Activated naive CD4-positive, alpha-beta T cell treated with anti-CD3 and anti-CD28 coated beads for 36 hours (primary cell): Measurements from ENCODE around the gene SLC23A1. TPM values are rescaled to one million over a fixed set of nuclear protein-coding genes. Genes with fewer than 3 reads are reported as not detected.
A peak's percentile ranks its signal among the peaks of the same experiment; 100 is the strongest.

Experiments
- CTCF ChIA-PET: fragments of 350-600 bp; sonication (Branson Sonifier 250); formaldehyde crosslinking; loops from one replicate; lab custom pipeline; 2021; ENCODE audit warnings: antibody characterized with exemption; lab: Charles Lee
- DNase-seq: peaks from one replicate; pipeline ENCODE4 v3.0.0-alpha.2; 2020
- H3K27ac Mint-ChIP-seq: one replicate; pipeline ENCODE4 v1.8.0; 2021; ENCODE audit warnings: mild to moderate bottlenecking, mixed read lengths
- H3K27me3 Mint-ChIP-seq: one replicate; pipeline ENCODE4 v1.8.0; 2021; ENCODE audit warnings: low read depth, mixed read lengths
- H3K36me3 Mint-ChIP-seq: one replicate; pipeline ENCODE4 v1.8.0; 2021; ENCODE audit warnings: low read depth, mixed read lengths
- H3K4me1 Mint-ChIP-seq: one replicate; pipeline ENCODE4 v1.8.0; 2021; ENCODE audit warnings: low read depth, mixed read lengths
- H3K4me3 Mint-ChIP-seq: one replicate; pipeline ENCODE4 v1.8.0; 2021; ENCODE audit warnings: mild to moderate bottlenecking, moderate library complexity, mixed read lengths
- H3K9me3 Mint-ChIP-seq: one replicate; pipeline ENCODE4 v1.8.0; 2021; ENCODE audit warnings: mixed read lengths
- intact Hi-C: fragments of 100-400 bp; cut with micrococcal nuclease; formaldehyde crosslinking; loops from one replicate; pipeline ENCODE4 v1.15.1; 2023
- total RNA-seq, 2 experiments: library from RNA; stranded (reverse); gene quantifications; one replicate each; pipeline ENCODE4 v1.2.3, GENCODE V29; 2021

Gene SLC23A1
- total RNA-seq, 2 experiments from 2014 or later, result 0.62 TPM; not detected in 1

DNA sequence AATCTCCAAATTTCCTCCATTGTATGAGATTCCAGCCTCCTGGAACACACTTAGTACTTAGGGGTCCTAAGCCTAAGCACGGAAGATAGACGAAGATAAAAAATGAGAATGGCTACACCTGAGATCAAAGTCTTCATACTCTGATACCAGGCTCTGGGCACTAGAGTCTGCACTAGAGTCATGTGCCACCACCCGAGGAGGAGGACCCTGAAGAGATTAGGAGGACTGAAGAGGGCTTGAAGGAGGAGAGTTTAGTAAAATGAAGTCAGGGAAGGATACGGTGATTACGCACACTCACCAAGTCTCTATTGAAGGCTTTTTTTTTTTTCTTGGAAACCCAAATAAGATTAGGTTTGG is 21.4 kb upstream of the SLC23A1 start:
- H3K9me3 Mint-ChIP-seq, result no peaks in the 10 kb centered on the region
- no peaks in the 10 kb centered on the region for H3K27me3 Mint-ChIP-seq
- H3K27ac Mint-ChIP-seq, result peak overlapping the region; percentile 100
- no peak for DNase-seq
- no peaks in the 10 kb centered on the region for H3K36me3 Mint-ChIP-seq
- H3K4me3 Mint-ChIP-seq, result peak overlapping the region; percentile 93
- peaks cover 34% of the 10 kb centered on the region for H3K4me1 Mint-ChIP-seq
- CTCF ChIA-PET, result interaction anchor here (1.1 to 1.5 kb wide), 2 partner anchors 9 to 26 kb away, joined by 3 read pairs; partner anchors contain the start of gene PROB1
- intact Hi-C loops, result loop anchor here (1.0 to 5.0 kb wide), 12 partner anchors 10 to 937 kb away; partner anchors contain the start of genes DNAJC18, EGR1, ETF1 and HSPA9

DNA sequence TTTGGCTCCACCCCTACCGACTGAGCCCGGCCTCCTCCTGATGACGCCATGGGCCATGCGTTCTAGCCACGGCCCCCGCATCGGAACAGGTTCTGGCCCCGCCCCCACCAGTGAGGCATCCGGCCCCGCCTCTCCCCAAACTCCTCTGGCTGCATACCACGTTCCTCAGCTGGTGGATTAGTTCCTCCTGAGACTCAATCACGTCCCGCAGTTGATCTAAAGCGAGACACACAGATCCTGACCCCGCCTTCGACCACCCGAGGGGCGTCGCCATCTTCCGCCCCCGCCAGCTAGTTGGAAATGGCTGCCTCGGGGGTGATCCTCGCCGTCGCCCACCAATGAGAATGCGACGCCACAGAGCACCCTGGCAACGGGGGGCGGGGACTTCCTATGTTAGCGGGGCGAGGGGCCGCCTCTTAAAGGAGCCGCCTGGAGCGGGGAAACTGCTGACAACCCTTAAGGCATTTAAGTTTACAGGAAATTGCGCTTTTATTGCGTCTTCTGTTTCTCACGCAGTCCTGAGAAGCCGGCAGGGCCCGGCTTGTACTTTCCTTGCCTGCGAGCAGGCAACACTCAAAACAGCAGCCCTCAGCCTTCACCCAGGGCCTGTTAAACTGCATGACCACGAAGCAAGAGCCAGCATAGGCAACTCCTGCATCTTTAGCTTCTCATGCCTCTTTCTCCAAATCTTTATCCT is 20.8 kb upstream of the SLC23A1 start, which contains the start of gene SPATA24:
Gene SPATA24, minus strand, starts transcription at position 303 of the 697 bp plus-strand sequence. Its CDS starts 29 bp downstream, at position 274.
- Mint-ChIP-seq H3K9me3 (no peaks in the 10 kb centered on the region), H3K27ac (peak within 1 kb of the TSS; percentile 100), H3K4me3 (peak within 1 kb of the TSS; percentile 93), H3K27me3 (no peaks in the 10 kb centered on the region), H3K36me3 (no peaks in the 10 kb centered on the region), H3K4me1 (peaks cover 37% of the 10 kb centered on the region)
- DNase-seq, result peak; percentile 99
- CTCF ChIA-PET, result interaction anchor here (1.1 to 1.9 kb wide), 7 partner anchors 9 to 565 kb away, joined by 3 to 10 read pairs (median 3); partner anchors contain the start of gene PROB1
- intact Hi-C loops, result loop anchor here (1.0 to 5.0 kb wide), 13 partner anchors 10 to 937 kb away; partner anchors contain the start of genes DNAJC18, EGR1, ETF1 and HSPA9

DNA sequence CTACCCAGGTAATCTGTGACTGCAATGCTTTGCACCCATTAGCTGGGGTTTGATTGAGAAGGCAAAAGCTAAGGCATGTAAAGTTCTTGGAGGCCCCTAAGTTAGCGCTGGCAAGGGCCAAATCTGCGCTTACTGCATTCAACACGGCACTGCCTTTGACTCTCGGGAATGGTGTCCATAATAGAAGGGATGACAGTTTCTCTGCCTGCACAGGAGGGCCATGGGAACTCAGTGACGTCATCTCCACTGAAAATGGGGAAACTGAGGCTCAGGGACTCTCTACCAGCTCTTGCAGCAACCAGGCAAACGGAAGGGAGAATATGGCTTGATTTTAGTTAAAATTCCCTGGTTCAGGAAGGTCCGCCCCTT is 20.3 kb upstream of the SLC23A1 start:
- Mint-ChIP-seq H3K4me3 (peak overlapping the region; percentile 93), H3K9me3 (no peaks in the 10 kb centered on the region), H3K4me1 (peaks cover 37% of the 10 kb centered on the region), H3K27me3 (no peaks in the 10 kb centered on the region), H3K36me3 (no peaks in the 10 kb centered on the region), H3K27ac (peak overlapping the region; percentile 100)
- DNase-seq, result no peak
- intact Hi-C loops, result loop anchor here (1.0 to 5.0 kb wide), 5 partner anchors 129 to 936 kb away; partner anchors contain the start of genes EGR1 and HSPA9
- CTCF ChIA-PET, result interaction anchor here (1.1 to 2.1 kb wide), 8 partner anchors 8 to 565 kb away, joined by 3 to 10 read pairs (median 4); partner anchors contain the start of gene PROB1

GRCh38 chr5:139402561-139403158 is 19.6 kb upstream of the SLC23A1 start:
- intact Hi-C loops, result loop anchor here (1.0 to 5.0 kb wide), 5 partner anchors 128 to 935 kb away; partner anchors contain the start of genes EGR1 and HSPA9
- H3K9me3 Mint-ChIP-seq, result no peaks in the 10 kb centered on the region
- CTCF ChIA-PET, result interaction anchor here (0.6 to 2.1 kb wide), 15 partner anchors 9 to 1360 kb away, joined by 3 to 10 read pairs (median 3); no protein-coding TSS in a partner anchor
- peak; percentile 45 for DNase-seq
- H3K36me3 Mint-ChIP-seq, result no peaks in the 10 kb centered on the region
- peak overlapping the region; percentile 7 for H3K27ac Mint-ChIP-seq
- H3K4me1 Mint-ChIP-seq, result peaks cover 35% of the 10 kb centered on the region
- no peaks in the 10 kb centered on the region for H3K27me3 Mint-ChIP-seq
- peak overlapping the region; percentile 93 for H3K4me3 Mint-ChIP-seq

GRCh38 chr5:139401546-139401945 is 18.4 kb upstream of the SLC23A1 start:
- H3K27me3 Mint-ChIP-seq, result no peaks in the 10 kb centered on the region
- H3K4me1 Mint-ChIP-seq, result peaks cover 30% of the 10 kb centered on the region
- intact Hi-C loops, result loop anchor here (5.0 kb wide), 4 partner anchors 236 to 934 kb away; partner anchors contain the start of genes EGR1 and HSPA9
- DNase-seq, result no peak
- no peak overlapping the region for H3K4me3 Mint-ChIP-seq
- CTCF ChIA-PET, result interaction anchor here (1.0 to 2.1 kb wide), 7 partner anchors 9 to 822 kb away, joined by 3 to 6 read pairs (median 3); no protein-coding TSS in a partner anchor
- H3K36me3 Mint-ChIP-seq, result no peaks in the 10 kb centered on the region
- no peak overlapping the region for H3K27ac Mint-ChIP-seq
- H3K9me3 Mint-ChIP-seq, result no peaks in the 10 kb centered on the region

- Mint-ChIP-seq H3K27me3 (no peaks in the 10 kb centered on the region), H3K36me3 (peaks cover 1% of the 10 kb centered on the region), H3K4me1 (peaks cover 29% of the 10 kb centered on the region), H3K9me3 (no peaks in the 10 kb centered on the region), H3K27ac (no peak overlapping the region), H3K4me3 (no peak overlapping the region)
- intact Hi-C loops, result loop anchor here (5.0 kb wide), 4 partner anchors 238 to 932 kb away; partner anchors contain the start of genes EGR1 and HSPA9
- CTCF ChIA-PET, result no interaction called here
- DNase-seq, result no peak
Measured at GRCh38 chr5:139399501-139400121, 16.5 kb upstream of the SLC23A1 start.

DNA sequence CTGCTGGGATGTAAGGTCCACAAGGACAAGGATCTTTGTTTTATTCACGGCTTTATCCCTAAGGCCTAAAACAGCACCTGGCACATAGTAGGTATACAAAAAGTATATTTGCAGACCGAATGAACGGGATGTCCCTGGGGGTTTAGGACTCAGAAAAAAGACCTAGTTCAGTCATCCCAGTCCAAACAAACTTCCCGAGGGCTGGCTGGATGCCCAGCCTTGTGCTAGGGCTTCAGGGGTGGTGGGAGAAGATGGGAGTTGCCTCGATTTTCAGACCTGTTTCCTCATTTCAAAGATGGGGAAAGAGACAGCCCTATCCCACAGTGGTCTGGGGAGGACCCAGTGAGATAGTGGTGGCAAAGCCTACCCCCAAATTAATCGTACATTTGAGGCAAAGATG is 14.8 kb upstream of the SLC23A1 start:
- Mint-ChIP-seq H3K4me1 (peaks cover 24% of the 10 kb centered on the region), H3K9me3 (no peaks in the 10 kb centered on the region), H3K27ac (no peak overlapping the region), H3K27me3 (no peaks in the 10 kb centered on the region), H3K36me3 (peaks cover 1% of the 10 kb centered on the region), H3K4me3 (no peak overlapping the region)
- DNase-seq, result no peak
- intact Hi-C loops, result no loop called here
- CTCF ChIA-PET, result no interaction called here

- no peak for DNase-seq
- no peaks in the 10 kb centered on the region for H3K27me3 Mint-ChIP-seq
- no peaks in the 10 kb centered on the region for H3K9me3 Mint-ChIP-seq
- CTCF ChIA-PET, result interaction anchor here (0.6 kb wide), 2 partner anchors 48 to 572 kb away, joined by 3 to 5 read pairs; no protein-coding TSS in a partner anchor
- H3K36me3 Mint-ChIP-seq, result peaks cover 1% of the 10 kb centered on the region
- intact Hi-C loops, result no loop called here
- no peak overlapping the region for H3K4me3 Mint-ChIP-seq
- no peak overlapping the region for H3K27ac Mint-ChIP-seq
- peaks cover 22% of the 10 kb centered on the region for H3K4me1 Mint-ChIP-seq
Measured at GRCh38 chr5:139396691-139397090, 13.6 kb upstream of the SLC23A1 start.

GRCh38 chr5:139395844-139396640 is 12.9 kb upstream of the SLC23A1 start:
- Mint-ChIP-seq H3K4me1 (peaks cover 27% of the 10 kb centered on the region), H3K4me3 (no peak overlapping the region), H3K36me3 (peaks cover 1% of the 10 kb centered on the region), H3K9me3 (no peaks in the 10 kb centered on the region), H3K27ac (no peak overlapping the region), H3K27me3 (no peaks in the 10 kb centered on the region)
- CTCF ChIA-PET, result interaction anchor here (0.6 to 1.6 kb wide), 6 partner anchors 8 to 571 kb away, joined by 3 to 5 read pairs (median 4); partner anchors contain the start of gene SPATA24
- intact Hi-C loops, result no loop called here
- DNase-seq, result no peak

DNA sequence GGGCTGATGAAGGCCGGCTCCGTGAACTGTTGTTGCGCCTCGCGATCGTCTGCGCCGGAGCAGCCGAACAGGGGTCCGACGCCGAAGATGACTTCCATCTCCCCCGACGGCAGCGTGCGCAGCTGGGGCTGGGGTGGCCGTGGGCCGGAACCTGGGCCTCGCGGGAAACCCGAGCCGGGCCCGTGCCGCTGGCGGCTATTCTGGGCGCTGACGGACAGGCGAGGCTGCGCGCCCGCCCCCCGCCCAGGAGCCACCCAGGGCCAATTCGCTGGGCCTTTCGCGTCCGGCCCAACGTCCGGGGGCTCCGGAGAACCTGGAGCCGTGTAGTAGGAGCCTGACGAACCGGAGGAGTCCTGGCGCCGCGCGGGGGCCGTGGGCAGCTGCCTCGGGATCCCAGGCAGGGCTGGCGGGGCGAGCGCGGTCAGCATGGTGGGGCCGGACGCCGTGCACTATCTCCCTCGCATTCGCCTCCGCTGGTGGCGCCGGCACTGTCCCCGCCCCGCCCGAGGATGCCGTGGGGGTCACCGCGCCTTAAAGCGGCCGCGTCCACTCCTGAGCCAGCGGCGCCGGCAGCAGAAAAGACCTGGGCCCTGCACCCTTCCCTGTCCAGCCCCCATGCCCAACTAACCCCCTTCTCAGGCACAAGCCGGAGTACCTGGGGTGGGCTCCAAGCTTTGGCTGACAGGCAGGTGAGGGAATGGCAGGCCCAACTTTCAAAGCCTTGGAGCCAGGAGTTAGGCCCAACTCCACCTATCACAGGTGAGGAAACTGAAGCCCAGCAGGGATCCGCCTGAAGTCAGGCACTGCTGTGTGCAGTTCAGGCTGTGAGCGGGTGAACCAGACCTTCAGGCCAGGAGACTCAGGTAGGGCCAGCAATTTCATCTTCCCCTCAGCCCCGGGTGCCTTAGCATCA is 11.8 kb upstream of the SLC23A1 start, which contains the start of gene PROB1:
Gene PROB1, minus strand, starts transcription at position 451 of the 913 bp plus-strand sequence. Its CDS starts 23 bp downstream, at position 428.
- no peaks in the 10 kb centered on the region for H3K9me3 Mint-ChIP-seq
- DNase-seq, result no peak

More for the DNA sequence above, 11.8 kb upstream of the SLC23A1 start, which contains the start of gene PROB1:
- CTCF ChIA-PET, result interaction anchor here (0.7 to 1.6 kb wide), 6 partner anchors 9 to 370 kb away, joined by 3 to 5 read pairs (median 3); partner anchors contain the start of gene SPATA24
- H3K27ac Mint-ChIP-seq, result no peak within 1 kb of the TSS
- H3K36me3 Mint-ChIP-seq, result peaks cover 1% of the 10 kb centered on the region
- intact Hi-C loops, result loop anchor here (1.0 kb wide), 1 partner anchor 24 kb away; no protein-coding TSS in a partner anchor
- H3K4me3 Mint-ChIP-seq, result peak within 1 kb of the TSS; percentile 89
- no peaks in the 10 kb centered on the region for H3K27me3 Mint-ChIP-seq
- H3K4me1 Mint-ChIP-seq, result peaks cover 36% of the 10 kb centered on the region
